IPS-18c (cell line): ENCODE results near the gene RING1.

Experiments used
- H3K4me3 ChIP-seq: 2 replicates; pipeline ENCODE4 v1.7.0; 2013; ENCODE audit warnings: low read depth, mild to moderate bottlenecking, low read length, moderate library complexity; ENCODE audit not compliant: insufficient read depth
- H3K9me3 ChIP-seq: one replicate; pipeline ENCODE4 v1.6.1; 2013; ENCODE audit warnings: mild to moderate bottlenecking, low read length, moderate library complexity; ENCODE audit not compliant: control insufficient read depth, insufficient read depth

RING1 gene

GRCh38 chr6:33200219-33201146 is 7.8 kb upstream of the RING1 start, which contains the start of the genes RXRB and SLC39A7:
Gene RXRB (minus strand): TSS chr6:33200665. CDS start chr6:33200476, 189 bp downstream.
Gene SLC39A7 (plus strand): TSS chr6:33200867. CDS start chr6:33201246, 379 bp downstream.
- no peaks in the 10 kb centered on the region for H3K9me3 ChIP-seq
- peak within 1 kb of the TSS; percentile 70 for H3K4me3 ChIP-seq

- peak overlapping the region; percentile 70 for H3K4me3 ChIP-seq
- H3K9me3 ChIP-seq: no peaks in the 10 kb centered on the region
These were observed 7.2 kb upstream of the RING1 start for GRCh38 chr6:33201147-33201545.

GRCh38 chr6:33201935-33202334 is 6.4 kb upstream of the RING1 start:
- H3K4me3 ChIP-seq: peak overlapping the region; percentile 70
- no peaks in the 10 kb centered on the region for H3K9me3 ChIP-seq

- H3K9me3 ChIP-seq: no peaks in the 10 kb centered on the region
- no peak overlapping the region for H3K4me3 ChIP-seq
These were observed 5.5 kb upstream of the RING1 start for GRCh38 chr6:33202799-33203198.

- H3K9me3 ChIP-seq: no peaks in the 10 kb centered on the region
- no peak overlapping the region for H3K4me3 ChIP-seq
These were observed 4.7 kb upstream of the RING1 start for GRCh38 chr6:33203443-33204164.

- Histone ChIP-seq H3K9me3 (no peaks in the 10 kb centered on the region), H3K4me3 (no peak overlapping the region; the same call in 1 of the 2 replicates)
These were observed 4.2 kb upstream of the RING1 start for GRCh38 chr6:33204165-33204414.

GRCh38 chr6:33204415-33205190 is 3.7 kb upstream of the RING1 start, which contains the start of gene HSD17B8:
Gene HSD17B8 (plus strand): TSS chr6:33204655. CDS start chr6:33204669, 14 bp downstream.
- peak within 1 kb of the TSS; percentile 85 for H3K4me3 ChIP-seq

GRCh38 chr6:33205191-33206026 is 2.9 kb upstream of the RING1 start:
- Histone ChIP-seq H3K4me3 (peak overlapping the region; percentile 85), H3K9me3 (no peaks in the 10 kb centered on the region)

More at GRCh38 chr6:33204415-33205190, 3.7 kb upstream of the RING1 start, which contains the start of gene HSD17B8:
- H3K9me3 ChIP-seq: no peaks in the 10 kb centered on the region

GRCh38 chr6:33206027-33206863 is 2.1 kb upstream of the RING1 start:
- H3K4me3 ChIP-seq: no peak overlapping the region; the same call in 1 of the 2 replicates
- H3K9me3 ChIP-seq: no peaks in the 10 kb centered on the region

- Histone ChIP-seq H3K4me3 (peak overlapping the region; percentile 85; the same call in 1 of the 2 replicates), H3K9me3 (no peaks in the 10 kb centered on the region)
These were observed 1.3 kb upstream of the RING1 start for GRCh38 chr6:33206864-33207551.

- Histone ChIP-seq H3K9me3 (no peaks in the 10 kb centered on the region), H3K4me3 (peak overlapping the region; percentile 85)
These were observed 679 bp upstream of the RING1 start for GRCh38 chr6:33207552-33208090.

GRCh38 chr6:33209856-33210255 is 1.6 kb downstream of the RING1 start:
- H3K4me3 ChIP-seq: no peak overlapping the region

GRCh38 chr6:33211136-33211535 is 2.8 kb downstream of the RING1 start:
- peaks cover 2% of the 10 kb centered on the region for H3K9me3 ChIP-seq
- H3K4me3 ChIP-seq: no peak overlapping the region

More at GRCh38 chr6:33209856-33210255, 1.6 kb downstream of the RING1 start:
- peaks cover 2% of the 10 kb centered on the region for H3K9me3 ChIP-seq

- Histone ChIP-seq H3K4me3 (no peak overlapping the region), H3K9me3 (peaks cover 2% of the 10 kb centered on the region)
These were observed 3.5 kb downstream of the RING1 start for GRCh38 chr6:33211666-33212422.
